Activated gamma-delta T cell treated with anti-CD3 and anti-CD28 coated beads, Interleukin-2, amount 50 U/mL, for 16 hours (primary cell): ENCODE measurements around the gene ZNHIT1.
"Not testable (repeated sequence)": the region's sequence is repeated elsewhere in the genome, so short reads cannot be mapped to it uniquely, and the experiment has no call there.

Experiments used
- DNase-seq: peaks from one replicate; pipeline ENCODE4 v3.0.0-alpha.2; 2020; ENCODE audit warnings: low read depth

Gene ZNHIT1

DNA sequence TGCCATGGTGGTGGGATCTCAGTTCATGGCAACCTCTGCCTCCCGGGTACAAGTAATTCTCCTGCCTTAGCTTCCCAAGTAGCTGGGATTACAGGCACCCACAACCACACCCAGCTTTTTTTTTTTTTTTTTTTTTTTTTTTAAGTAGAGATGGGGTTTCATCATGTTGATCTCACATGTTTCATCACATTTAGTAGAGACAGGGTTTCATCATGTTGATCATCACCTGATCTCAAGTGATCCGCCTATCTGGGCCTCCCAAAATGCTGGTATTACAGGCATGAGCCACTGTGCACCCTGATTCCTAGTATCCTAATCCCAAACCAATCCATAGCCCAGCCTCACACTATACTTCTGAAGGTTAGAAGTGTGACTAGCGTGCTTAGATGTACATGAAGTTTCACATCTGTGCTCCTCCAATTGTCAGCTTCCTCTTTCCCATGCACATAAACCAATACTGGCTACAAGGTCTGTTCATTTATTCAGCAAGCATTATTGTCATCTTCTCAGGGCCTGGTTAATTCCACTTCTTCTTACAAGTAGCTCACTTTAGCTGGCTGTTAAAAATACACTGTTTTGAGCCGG lies 31.0 kb upstream of the ZNHIT1 start:
- DNase-seq = no peak

DNA sequence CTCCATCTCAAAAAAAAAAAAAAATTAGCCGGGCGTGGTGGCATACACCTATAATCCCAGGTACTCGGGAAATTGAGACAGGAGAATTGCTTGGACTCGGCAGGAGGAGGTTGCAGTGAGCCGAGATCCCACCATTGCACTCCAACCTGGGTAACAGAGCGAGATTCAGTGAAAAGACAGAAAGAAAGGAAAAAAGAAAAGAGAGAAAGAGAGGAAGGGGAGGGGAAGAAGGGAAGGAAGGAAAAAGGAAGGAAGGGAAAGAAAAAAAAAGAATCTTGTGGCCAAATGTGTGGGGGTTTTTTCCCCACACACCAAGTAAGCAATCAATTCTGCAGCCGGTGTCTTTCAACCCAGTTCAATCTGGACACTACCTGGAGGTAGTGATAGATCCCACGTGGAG lies 28.9 kb upstream of the ZNHIT1 start:
- DNase-seq = no peak

DNA sequence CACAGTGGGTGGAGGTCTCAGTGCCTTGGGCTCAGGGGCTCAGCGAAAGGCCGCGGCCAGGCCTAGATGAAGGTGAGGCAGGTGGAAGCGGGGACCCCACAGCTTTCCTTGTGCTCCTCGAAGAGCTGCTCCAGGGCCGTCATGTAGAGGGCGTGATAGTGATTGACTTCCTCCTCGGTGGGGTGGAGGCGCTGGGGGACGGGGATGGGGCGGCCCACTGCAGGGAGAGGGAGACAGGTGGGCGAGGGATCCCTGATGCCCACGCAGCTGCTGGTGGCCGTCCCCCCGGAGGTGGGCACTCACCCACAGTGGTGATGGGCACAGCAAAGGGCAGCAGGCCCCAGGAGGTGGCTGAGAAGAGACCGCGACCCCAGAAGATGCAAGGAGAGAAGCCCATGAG lies 22.1 kb upstream of the ZNHIT1 start:
- DNase-seq = no peak

DNA sequence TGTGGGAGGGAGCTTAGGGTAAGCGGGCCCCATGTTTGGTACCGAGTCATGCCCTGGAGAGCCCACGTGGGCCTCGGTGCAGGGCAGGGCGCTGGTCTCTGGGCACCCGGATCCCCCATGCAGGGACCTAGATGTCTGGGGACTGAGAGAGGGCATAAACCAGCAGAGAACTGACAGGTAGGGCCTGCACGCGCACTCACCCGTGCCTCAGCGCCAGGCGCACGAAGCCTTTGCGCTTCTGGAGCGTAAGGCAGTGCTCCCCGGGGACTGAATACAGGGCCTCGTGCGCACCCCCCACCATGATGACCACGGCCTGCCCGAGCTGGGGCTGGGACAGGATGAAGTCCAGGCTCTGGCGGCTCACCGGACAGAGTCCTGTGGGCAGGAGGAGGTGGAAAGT lies 20.0 kb upstream of the ZNHIT1 start:
- no peak for DNase-seq

DNA sequence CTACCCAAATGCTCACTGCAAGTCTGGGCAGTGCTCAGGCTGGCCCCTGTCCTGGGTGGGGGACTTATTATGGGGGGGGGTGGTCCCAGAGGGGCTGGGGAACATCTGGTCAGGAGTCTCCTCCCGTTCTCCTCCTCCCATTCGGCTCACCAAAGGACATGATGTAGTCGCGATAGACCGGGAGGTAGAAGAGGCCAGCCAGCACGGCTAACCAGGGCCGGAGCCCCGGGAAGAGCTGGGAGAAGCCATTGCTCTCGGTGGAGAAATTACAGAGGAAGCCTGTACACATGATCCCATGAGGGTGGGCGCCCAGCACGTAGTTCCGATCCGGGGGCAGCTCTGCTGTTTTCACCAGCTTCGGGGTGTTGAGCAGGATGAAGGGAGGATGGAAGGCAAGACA lies 19.5 kb upstream of the ZNHIT1 start:
- no peak for DNase-seq

DNA sequence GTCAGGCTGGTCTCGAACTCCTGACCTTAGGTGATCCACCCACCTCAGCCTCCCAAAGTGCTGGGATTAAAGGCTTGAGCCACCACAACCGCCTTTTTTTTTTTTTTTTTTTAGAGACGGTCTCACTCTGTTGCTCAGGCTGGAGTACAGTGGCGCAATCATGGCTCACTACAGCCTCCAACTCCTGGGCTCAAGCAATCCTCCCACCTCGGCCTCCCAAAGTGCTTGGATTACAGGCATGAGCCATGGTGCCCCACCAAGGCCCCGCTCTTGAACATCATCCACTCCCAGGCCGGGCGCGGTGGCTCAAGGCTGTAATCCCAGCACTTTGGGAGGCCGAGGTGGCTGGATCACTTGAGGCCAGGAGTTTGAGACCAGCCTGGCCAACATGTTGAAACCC lies 18.4 kb upstream of the ZNHIT1 start:
- DNase-seq = not testable (repeated sequence)

DNA sequence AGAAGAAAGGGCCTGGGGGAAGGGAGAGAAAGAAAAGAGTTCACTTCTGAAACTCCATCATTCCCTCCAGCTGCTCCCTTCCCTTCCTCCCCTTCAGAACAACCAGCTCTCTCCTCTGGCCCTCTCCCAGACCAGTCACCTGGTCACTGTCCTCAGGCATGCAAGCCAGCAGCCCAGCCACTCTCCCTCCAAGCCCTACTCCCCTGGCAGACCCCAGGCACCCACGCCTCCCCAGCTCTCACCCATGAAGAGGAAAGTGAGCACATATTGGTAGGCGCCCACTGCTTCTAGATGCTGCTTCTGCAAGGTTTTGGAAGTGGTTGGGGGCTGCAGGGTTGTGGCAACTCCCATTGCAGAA lies 17.5 kb upstream of the ZNHIT1 start:
- DNase-seq = no peak

DNA sequence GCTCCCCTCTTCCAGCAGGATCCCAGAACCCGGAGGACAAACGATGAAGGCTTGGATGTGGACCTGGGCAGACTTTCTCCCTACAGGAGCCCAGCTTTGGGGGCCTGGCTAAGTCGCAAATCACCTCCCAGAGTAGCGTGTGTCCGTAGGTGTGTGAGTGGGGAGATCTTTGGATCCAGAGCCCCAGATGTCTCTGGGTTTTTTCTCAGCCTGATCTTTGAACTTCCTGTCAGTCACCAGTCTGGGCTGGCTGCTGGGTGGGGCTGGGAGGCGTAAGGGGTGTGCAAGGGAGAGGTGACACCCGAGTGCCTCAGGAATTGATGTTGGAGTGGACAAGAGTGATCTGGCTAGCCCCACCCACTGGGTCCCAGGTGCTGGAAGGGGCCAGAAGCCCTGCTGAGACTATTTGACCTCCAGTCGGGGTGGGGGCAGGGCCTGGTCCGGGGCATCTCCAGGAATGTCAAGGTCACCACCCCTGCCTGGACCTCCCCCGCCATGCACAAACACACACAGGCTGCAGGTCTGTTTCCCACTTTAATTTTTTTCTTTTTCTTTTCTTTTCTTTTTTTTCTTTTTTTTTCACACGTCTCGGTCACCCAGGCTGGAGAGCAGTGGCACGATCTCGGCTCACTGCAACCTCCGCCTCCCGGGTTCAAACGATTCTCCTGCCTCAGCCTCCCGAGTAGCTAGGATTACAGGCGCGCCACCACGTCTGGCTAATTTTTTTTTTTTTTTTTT lies 16.9 kb upstream of the ZNHIT1 start, which contains the start of gene MOGAT3:
TSS of gene MOGAT3 (minus strand) at position 175 of the 738 bp plus-strand sequence. CDS start 182 bp downstream, outside the sequence.
- no peak for DNase-seq

DNA sequence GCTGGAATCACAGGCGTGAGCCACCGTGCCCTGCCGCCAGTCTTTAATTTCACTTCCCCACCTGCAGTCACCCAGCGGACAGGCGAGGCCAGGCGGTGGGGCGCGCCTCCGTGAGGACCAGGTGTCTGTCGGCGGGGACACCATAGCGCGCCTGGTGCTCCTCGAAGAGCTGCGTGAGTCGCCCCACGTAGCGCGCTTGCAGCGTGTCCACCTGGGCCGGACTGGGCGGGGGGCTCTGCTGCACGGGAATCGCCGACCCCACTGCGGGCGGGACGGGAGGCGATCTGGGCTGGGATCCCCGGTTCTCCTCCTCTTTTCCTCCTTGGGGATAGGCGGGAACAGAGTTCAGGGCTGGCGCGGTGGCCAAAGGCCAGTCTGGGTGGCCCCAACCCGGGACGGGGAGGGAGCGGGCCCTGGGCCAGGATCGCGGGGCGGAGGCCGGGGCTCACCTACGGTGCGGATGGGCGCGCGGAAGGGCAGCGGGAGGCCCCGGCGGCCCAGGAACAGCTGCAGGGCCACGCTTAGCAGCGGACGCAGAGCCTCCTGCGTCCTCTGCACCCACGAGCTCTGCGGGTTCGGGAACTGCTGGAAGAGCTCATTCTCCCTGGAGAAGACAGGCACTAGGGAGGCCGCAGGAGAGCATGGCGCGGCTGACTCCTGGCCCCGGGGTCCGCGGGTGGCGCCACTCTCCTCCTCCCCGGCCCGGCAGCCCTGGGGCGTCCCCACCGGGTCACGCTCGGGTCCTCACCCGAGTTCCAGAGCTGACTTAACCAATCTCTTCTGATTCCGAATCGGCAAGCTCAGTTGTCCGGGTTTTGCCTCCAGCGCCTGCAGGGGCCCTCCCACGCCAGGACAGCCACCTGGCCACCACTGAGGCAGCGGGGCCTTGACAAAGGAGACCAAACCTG lies 16.0 kb upstream of the ZNHIT1 start:
- no peak for DNase-seq

DNA sequence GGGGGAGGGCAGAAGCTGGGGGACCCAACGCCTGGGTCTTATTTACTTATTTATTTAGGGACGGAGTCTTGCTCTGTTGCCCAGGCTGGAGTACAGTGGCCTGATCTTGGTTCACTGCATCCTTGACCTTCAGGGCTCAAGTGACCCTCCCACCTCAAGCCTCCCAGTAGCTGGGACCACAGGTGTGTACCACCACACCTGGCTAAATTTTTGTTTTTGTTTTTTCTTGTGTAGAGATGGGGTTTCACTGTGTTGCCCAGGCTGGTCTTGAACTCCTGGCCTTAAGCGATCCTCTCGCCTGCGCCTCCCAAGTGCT lies 15.4 kb upstream of the ZNHIT1 start:
- no peak for DNase-seq

DNA sequence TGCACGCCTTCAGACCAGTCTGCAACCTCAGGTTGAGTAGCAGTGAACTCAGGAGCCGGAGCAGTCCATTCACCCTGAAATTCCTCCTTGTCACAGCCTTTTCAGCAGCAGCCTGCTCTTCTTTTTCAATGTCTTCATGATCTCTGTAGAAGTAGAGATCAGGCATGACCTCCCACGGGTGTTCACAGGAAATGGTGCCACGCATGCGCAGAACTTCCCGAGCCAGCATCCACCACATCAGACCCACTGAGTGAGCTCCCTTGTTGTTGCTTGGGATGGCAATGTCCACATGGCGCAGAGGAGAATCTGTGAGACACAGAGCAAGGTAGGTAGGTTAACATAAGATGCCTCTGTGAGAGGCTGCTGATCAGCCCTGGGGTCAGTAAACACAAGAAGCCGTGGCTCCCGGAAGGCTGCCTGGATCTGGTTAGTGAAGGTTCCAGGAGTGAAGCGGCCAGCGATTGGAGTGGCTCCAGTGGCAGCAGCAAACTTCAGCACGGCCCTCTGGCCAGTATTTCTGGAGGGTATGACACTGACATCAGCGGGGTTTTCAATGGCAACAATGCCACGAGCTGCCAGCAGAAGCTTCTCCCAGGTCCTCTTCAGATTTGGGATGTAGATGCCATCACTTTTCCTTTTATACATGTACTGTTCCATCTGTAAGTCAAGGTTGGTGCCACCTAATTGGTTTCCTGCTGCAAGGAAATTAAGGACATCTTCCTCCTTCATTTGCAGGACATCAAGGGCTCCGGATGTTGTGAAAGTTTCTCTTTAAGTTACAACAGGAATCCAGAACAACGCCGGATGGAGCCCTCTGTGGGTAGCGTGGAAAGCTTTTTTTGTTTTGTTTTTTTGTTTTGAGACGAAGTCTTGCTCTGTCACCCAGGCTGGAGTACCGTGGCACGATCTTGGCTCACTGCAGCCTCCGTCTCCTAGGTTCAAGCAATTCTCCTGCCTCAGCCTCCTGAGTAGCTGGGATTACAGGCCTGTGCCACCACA lies 13.9 kb upstream of the ZNHIT1 start:
- not testable (repeated sequence) for DNase-seq

DNA sequence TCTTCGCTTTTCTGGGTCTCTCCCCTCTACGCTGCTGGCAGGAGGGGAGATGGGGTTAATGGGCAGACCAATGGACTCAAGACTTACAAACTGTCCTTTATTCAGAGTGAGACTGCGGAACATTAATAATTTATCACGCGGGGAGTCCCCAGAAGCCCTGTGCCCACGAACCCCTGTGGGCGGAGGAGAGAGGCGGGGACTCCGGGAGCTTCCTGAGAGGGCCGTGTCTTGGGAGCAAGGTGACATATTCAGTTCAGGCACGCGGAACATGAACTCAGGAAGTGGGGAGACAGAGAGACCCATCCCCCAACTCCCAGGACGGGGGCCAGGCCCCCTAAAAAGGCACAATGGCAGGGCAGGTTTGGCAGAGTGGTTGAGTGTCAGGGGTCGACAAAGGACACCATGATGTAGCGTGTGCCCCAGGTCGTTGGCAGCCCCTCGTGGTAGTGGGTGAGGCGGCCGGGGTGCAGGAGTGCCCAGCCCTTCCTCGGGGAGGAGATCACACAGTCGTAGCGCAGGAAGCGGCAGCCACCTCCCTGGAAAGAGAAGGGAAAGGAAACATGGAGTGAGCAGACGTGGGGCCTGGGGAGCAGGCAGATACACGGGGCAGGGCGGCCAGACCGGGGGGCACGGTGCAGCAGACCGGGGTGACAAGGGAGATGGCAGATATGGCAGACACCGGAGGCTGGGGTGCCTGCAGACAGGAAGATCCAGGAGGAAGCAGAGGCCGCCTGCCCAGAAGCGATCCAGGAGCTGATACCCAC lies 11.9 kb upstream of the ZNHIT1 start:
- no peak for DNase-seq

DNA sequence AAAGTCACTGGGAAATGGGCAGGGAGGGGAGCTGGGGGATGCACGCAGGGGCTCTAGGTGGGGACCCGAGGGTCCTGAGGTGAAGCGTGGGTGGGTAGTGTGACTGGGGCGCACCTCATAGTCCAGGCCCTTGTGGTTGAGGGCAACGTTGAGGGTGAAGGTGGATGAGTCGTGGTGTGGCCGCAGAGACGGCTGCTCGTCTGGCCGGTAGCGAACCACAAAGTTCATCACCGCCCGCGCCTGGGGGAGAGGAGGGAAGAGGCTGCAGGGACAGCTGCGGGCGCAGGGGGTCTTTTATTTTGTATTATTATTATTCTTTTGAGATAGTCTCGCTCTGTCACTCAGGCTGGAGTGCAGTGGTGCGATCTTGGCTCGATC lies 11.3 kb upstream of the ZNHIT1 start:
- DNase-seq = no peak

DNA sequence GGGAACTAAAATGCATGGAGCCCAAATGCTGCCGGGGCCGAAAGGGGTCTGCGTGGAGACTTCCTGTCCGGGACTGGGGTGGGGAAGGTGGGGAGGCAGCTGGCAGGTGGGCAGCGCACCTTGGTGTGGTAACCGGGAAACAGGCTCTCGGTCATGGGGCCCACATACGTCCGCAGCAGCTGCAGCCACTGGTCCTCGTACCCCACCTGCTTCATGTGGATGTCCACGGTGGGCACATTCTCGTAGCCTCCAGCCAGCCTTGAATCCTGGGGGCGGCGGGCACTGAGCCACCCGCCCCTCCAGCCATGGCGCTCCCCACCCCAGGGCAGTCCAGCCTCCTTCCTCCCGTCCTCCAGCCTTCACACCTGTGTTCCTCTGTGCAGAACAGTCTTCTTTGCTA lies 10.5 kb upstream of the ZNHIT1 start:
- DNase-seq = no peak

DNA sequence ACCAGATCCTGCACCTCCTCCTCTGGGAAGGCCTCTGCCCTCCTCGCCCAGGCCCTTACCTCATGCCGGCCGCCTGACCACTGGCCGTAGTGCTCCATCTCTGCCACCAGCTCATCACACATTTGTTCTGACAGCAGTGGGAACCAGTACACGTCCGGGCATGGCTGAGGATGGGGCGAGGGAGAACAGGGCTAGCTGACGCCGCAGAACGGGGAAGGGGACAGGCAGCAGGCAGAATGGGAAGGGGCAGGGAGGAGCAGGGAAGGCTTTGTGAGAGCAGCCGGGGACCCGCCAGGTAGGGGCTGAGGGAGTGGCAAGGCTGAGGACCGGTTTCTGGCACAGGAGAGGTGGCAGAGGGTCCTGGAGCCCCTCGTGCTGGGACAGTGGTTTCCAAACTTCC lies 9.2 kb upstream of the ZNHIT1 start:
- no peak for DNase-seq

DNA sequence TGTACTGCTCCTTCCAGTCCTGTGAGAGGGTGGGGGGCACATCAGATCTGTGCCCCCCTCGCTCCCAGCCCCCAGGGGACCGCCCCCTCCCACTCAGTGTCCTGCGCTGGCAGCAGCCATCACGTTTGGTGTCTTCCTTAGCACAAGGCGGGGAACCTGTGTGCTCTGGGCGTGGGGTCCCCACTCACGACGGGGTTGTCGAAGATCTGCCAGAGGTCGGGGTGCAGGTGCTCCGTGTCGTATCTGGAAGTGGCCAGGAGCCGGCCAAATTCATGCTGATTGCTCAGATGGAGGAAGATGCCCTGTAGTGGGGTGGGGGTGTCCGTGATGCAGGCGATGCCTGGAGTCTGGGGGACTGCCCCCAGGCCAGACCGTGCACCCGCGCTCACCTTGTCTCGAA lies 7.8 kb upstream of the ZNHIT1 start:
- DNase-seq = no peak

DNA sequence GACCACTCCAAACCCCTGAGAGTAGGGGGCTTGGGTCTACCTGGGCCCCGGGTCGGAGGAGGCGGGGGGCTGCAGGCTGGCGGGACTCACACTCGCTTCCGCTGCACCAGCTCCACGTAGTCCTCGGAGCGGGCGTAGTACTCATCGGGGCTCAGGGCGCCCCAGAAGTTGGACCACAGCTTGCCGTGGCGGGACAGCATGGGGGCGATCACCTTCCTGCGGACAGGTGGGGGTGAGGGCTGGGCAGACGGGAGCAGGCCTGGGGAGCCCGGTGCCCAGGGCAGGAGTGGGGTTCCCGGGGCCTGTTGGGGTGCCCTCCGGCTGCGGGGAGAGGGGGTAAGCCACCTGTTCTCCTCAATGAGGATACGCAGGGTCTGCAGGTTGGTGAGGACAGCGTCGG lies 6.5 kb upstream of the ZNHIT1 start:
- no peak for DNase-seq

DNA sequence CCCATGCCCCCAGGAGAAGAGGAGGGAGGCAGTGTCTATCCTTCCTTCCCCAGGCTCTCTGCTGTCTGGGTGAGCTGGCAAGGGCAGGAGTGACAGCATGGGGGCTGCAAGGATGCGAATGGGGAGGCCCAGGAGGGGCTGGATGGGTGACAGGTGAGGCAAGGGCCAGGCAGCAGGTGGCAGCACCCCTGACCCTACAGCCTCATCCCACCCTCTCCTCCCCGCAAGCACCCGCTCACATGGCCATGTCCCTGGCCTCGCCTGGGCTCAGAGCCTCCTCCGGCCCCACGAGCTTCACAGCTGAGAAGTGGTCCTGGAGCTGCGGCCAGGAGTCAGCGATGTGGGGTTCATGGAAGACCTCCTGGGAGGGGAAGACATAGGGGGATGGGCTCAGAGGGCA lies 6.0 kb upstream of the ZNHIT1 start:
- DNase-seq = no peak

DNA sequence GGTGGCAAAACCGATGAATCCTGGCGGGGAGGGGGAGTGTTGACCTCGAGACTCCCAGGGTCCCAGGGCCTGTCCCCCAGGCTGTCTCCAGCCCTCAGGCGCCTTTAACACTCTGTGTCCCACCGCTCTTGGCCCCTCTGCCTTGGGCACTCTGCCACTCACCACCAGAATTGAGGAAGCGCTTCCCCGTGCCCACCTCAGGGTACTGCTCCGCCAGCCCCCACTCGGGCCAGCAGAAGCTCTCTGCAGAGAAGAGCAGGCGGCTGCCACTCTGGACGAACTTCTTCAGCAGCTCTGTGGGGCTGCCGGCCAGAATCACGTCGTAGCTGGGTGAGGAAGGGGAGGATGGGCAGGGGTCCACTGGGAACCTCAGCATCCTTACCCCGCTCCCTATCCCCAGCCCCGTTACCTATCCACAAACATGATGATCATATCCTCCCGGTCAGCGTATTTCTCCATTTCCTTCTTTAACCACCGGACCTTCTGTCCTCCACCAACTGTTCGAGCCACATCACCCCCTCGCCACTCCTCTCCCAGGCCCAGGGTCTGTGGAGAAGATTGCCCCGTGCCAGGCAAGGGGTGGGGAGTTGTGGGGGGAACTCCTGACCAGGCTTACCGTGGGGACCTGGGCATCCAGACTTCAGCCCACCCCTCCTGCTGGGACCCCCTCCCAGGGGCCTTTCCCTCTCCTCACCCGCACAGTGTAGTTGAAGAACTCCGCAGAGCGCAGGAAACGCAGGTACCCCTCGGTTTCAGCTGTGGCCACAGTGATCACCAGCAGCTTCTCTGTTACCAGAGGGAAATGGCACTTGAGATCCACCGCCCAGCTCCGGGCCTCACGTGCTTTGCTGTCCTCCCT lies 1.7 kb upstream of the ZNHIT1 start:
- no peak for DNase-seq

DNA sequence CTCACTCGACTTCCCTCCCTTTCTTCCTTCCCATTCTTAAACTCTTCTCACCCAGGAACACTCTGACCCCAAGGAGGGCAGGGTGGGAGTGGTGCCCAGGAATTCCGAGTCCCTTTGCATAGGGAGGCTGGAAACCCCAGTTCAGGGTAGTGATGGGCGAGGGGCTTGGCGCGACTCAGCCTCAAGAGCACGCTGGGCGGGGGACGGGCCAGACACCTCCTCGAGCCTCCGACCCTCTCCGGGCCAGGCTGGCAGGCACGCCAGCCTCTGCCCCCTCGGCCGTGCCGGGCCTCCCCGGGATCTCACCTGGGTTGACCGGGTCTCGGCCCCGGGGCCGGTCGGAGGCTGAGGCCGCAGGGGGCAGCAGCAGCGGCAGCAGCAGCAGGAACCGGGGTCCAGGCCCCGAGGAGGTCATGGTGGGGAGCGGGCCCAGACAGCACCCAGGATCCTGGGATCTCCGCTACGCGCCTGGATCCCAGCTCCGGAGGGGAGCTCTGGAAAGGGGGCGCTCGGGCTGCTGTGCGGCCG lies 1.0 kb upstream of the ZNHIT1 start:
- no peak for DNase-seq
